GM12878 (cell line): Measurements from ENCODE around the gene UBE2L5. TPM values are rescaled to one million over a fixed set of nuclear protein-coding genes. Genes with fewer than 3 reads are reported as not detected.

Source experiments
- EP300 ChIP-seq, 2 experiments: fragments of 150-350 bp in 1 of 2; IDR thresholded peaks; 2 replicates each; pipeline ENCODE4 v1.6.1; 2011 to 2012; ENCODE audit warnings: low read depth in 2 of 2, low read length in 2 of 2, borderline replicate concordance in 1 of 2, improper control_type of control experiment in 1 of 2, inconsistent platforms in 1 of 2; ENCODE audit not compliant: control insufficient read depth in 1 of 2
- ETV6 ChIP-seq, 2 experiments: fragments of 450-650 bp in 1 of 2; IDR thresholded peaks in 1 of 2; conservative IDR thresholded peaks in 1 of 2; 2 replicates each; pipeline ENCODE4 v1.6.1; 2014; ENCODE audit warnings: antibody characterized with exemption in 1 of 2, borderline replicate concordance in 1 of 2, low read depth in 1 of 2, mild to moderate bottlenecking in 1 of 2, moderate library complexity in 1 of 2
- KLF5 ChIP-seq: fragments of 450-650 bp; IDR thresholded peaks from 2 replicates; pipeline ENCODE4 v1.6.1; 2014; ENCODE audit warnings: mild to moderate bottlenecking; ENCODE audit not compliant: partially characterized antibody
- MEF2B ChIP-seq: fragments of 450-650 bp; IDR thresholded peaks from 2 replicates; pipeline ENCODE4 v1.6.1; 2018; ENCODE audit warnings: mild to moderate bottlenecking, moderate library complexity; ENCODE audit not compliant: partially characterized antibody, poor library complexity, severe bottlenecking
- NR2F1 ChIP-seq: fragments of 450-650 bp; conservative IDR thresholded peaks from 2 replicates; pipeline ENCODE4 v1.6.1; 2017; ENCODE audit warnings: mild to moderate bottlenecking
- POLR2AphosphoS2 ChIP-seq: IDR thresholded peaks from 2 replicates; pipeline ENCODE4 v1.6.1; 2011; ENCODE audit warnings: low read depth, mild to moderate bottlenecking, low read length, improper control_type of control experiment, moderate library complexity
- RCOR1 ChIP-seq: conservative IDR thresholded peaks from 2 replicates; pipeline ENCODE4 v1.6.1; 2012; ENCODE audit warnings: low read depth, low read length, improper control_type of control experiment
- RELB ChIP-seq: fragments of 450-650 bp; IDR thresholded peaks from 2 replicates; pipeline ENCODE4 v1.6.1; 2017; ENCODE audit warnings: low read depth, mild to moderate bottlenecking, moderate library complexity
- RUNX3 ChIP-seq: IDR thresholded peaks from 2 replicates; pipeline ENCODE4 v1.6.1; 2012; ENCODE audit warnings: low read length, inconsistent platforms
- SIN3A ChIP-seq: IDR thresholded peaks from 2 replicates; pipeline ENCODE4 v1.6.1; 2012; ENCODE audit warnings: low read depth, low read length, improper control_type of control experiment
- STAT1 ChIP-seq: fragments of 450-650 bp; conservative IDR thresholded peaks from 2 replicates; pipeline ENCODE4 v1.6.1; 2014; ENCODE audit warnings: antibody characterized with exemption, mild to moderate bottlenecking
- polyA plus RNA-seq, 11 experiments: library from polyadenylated mRNA; depleted of rRNA in 4 of 11; unstranded in 6 of 11; stranded (reverse) in 5 of 11; fragments of >200 nt; fragmentation: Nextera tagmentation in 4 of 11; fragmentation: Illumina TruSeq in 1 of 11; extraction: Ambion mirVana in 4 of 11; extraction: Trizol in 1 of 11; gene quantifications; 1 replicate in 1 of 11; 2 replicates in 10 of 11; pipeline versions ENCODE4 v1.2.1 to v1.2.3, GENCODE V29; 2011 to 2016; ENCODE audit warnings: inconsistent platforms in 2 of 11, missing spikeins in 2 of 11, low read depth in 1 of 11
- total RNA-seq, 4 experiments: library from RNA; depleted of rRNA in 3 of 4; stranded (reverse); fragments of >200 nt in 3 of 4; fragmentation: Illumina TruSeq in 1 of 4; extraction: Trizol in 1 of 4; gene quantifications; 2 replicates each; pipeline versions ENCODE4 v1.2.1 to v1.2.3, GENCODE V29; 2013 to 2021
- TF ChIP-seq, protein P1 (sequence below), 3 experiments: IDR thresholded peaks in 2 of 3; conservative IDR thresholded peaks in 1 of 3; 2 replicates each; pipeline ENCODE4 v1.5.1; 2011; ENCODE audit warnings: low read depth in 3 of 3, low read length in 3 of 3, mild to moderate bottlenecking in 3 of 3, control low read depth in 2 of 3, moderate library complexity in 2 of 3, inconsistent platforms in 1 of 3, mixed read lengths in 1 of 3; ENCODE audit not compliant: control insufficient read depth in 2 of 3, insufficient read depth in 1 of 3; ENCODE audit errors: extremely low read depth in 1 of 3
- TF ChIP-seq, protein P2 (sequence below): IDR thresholded peaks from 2 replicates; pipeline ENCODE4 v1.6.1; 2011; ENCODE audit warnings: borderline replicate concordance, low read depth, mild to moderate bottlenecking, moderate library complexity, low read length; ENCODE audit not compliant: insufficient read depth, poor library complexity, severe bottlenecking
- TF ChIP-seq, protein P3 (sequence below): IDR thresholded peaks from 2 replicates; pipeline ENCODE4 v1.6.1; 2012; ENCODE audit warnings: improper control_type of control experiment, low read depth, low read length; ENCODE audit not compliant: insufficient replicate concordance

Gene UBE2L5
- total and polyA plus RNA-seq, 10 of the 15 experiments (the other 5 are each of a cell fraction or from before 2014, with no cell fraction given), result 0.03 to 1.1 (median 0.19) TPM; not detected in 2

DNA sequence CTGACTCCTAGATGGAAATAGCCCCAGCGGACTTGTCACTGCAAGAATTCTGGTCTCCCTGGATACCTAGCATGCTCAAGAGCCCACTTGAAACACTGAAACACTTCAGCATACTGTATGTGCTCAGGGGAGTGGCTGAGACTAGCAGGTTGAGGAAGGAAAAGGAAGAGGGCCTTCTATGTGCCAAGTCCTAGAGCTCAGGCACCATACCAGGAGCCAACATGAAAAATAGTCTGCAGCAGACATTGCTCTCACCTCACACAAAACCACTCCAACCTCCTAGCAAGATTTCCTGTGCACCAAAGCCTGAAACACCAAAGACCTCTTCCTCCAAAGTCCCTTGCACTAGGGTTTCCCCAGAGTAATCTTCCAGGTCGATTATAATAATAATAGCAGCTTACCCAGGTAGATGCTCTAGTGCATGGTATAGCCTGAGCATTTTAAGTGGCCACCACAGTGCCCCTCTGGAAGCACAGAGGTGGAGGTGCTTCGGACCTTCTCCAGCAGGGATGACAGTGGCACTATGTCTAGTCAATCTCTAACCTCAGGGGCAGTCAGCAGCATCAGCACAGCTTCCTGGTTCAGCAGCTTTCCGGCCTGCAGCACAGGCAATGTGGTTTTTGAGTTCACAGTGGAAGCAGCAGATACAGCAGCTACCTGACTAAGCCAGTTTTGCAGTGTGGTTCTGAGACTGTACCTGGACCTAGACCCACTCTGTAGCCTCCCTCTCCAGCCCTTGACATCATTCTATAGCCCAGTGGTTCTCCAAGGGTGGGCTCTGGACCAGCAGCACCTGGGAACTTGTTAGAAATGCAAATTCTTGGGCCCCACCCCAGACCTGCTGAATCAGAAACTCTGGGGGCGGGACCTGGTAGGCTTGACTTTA, 45.6 kb upstream of the UBE2L5 start (continued):
- TF ChIP-seq, protein P1, sequence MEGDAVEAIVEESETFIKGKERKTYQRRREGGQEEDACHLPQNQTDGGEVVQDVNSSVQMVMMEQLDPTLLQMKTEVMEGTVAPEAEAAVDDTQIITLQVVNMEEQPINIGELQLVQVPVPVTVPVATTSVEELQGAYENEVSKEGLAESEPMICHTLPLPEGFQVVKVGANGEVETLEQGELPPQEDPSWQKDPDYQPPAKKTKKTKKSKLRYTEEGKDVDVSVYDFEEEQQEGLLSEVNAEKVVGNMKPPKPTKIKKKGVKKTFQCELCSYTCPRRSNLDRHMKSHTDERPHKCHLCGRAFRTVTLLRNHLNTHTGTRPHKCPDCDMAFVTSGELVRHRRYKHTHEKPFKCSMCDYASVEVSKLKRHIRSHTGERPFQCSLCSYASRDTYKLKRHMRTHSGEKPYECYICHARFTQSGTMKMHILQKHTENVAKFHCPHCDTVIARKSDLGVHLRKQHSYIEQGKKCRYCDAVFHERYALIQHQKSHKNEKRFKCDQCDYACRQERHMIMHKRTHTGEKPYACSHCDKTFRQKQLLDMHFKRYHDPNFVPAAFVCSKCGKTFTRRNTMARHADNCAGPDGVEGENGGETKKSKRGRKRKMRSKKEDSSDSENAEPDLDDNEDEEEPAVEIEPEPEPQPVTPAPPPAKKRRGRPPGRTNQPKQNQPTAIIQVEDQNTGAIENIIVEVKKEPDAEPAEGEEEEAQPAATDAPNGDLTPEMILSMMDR (IDR thresholded peaks at IDR 0.05 in 2 of 3, conservative IDR thresholded peaks at IDR 0.05 in 1 of 3; ENCODE audit: control insufficient read depth in 2 of 3, extremely low read depth in 1 of 3, insufficient read depth in 1 of 3, low read depth in 3 of 3, low read length in 3 of 3), result no peak
- TF ChIP-seq ETV6 (conservative IDR thresholded peaks at IDR 0.05 in 1 of 2, IDR thresholded peaks at IDR 0.05 in 1 of 2; ENCODE audit: borderline replicate concordance in 1 of 2, low read depth in 1 of 2) (peak in 1 of 2 experiments; percentile 42; a peak in 1 of 4 replicates), NR2F1 (0 out of 2 replicates have a peak, but pooled peaks have one; percentile 26), SIN3A (no peak), STAT1 (no peak), RCOR1 (no peak), POLR2AphosphoS2 (0 out of 2 replicates have a peak, but pooled peaks have one; percentile 56), RUNX3 (peak; percentile 89), EP300 (IDR thresholded peaks at IDR 0.05; ENCODE audit: borderline replicate concordance in 1 of 2, control insufficient read depth in 1 of 2, low read depth in 2 of 2, low read length in 2 of 2) (0 out of 4 replicates have a peak, but pooled peaks of 1 of the 2 experiments have one; percentile 30), RELB (0 out of 2 replicates have a peak, but pooled peaks have one; percentile 20), KLF5 (no peak), MEF2B (peak; percentile 13)
- TF ChIP-seq, protein P2, sequence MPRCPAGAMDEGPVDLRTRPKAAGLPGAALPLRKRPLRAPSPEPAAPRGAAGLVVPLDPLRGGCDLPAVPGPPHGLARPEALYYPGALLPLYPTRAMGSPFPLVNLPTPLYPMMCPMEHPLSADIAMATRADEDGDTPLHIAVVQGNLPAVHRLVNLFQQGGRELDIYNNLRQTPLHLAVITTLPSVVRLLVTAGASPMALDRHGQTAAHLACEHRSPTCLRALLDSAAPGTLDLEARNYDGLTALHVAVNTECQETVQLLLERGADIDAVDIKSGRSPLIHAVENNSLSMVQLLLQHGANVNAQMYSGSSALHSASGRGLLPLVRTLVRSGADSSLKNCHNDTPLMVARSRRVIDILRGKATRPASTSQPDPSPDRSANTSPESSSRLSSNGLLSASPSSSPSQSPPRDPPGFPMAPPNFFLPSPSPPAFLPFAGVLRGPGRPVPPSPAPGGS, result no peak
- TF ChIP-seq, protein P3, sequence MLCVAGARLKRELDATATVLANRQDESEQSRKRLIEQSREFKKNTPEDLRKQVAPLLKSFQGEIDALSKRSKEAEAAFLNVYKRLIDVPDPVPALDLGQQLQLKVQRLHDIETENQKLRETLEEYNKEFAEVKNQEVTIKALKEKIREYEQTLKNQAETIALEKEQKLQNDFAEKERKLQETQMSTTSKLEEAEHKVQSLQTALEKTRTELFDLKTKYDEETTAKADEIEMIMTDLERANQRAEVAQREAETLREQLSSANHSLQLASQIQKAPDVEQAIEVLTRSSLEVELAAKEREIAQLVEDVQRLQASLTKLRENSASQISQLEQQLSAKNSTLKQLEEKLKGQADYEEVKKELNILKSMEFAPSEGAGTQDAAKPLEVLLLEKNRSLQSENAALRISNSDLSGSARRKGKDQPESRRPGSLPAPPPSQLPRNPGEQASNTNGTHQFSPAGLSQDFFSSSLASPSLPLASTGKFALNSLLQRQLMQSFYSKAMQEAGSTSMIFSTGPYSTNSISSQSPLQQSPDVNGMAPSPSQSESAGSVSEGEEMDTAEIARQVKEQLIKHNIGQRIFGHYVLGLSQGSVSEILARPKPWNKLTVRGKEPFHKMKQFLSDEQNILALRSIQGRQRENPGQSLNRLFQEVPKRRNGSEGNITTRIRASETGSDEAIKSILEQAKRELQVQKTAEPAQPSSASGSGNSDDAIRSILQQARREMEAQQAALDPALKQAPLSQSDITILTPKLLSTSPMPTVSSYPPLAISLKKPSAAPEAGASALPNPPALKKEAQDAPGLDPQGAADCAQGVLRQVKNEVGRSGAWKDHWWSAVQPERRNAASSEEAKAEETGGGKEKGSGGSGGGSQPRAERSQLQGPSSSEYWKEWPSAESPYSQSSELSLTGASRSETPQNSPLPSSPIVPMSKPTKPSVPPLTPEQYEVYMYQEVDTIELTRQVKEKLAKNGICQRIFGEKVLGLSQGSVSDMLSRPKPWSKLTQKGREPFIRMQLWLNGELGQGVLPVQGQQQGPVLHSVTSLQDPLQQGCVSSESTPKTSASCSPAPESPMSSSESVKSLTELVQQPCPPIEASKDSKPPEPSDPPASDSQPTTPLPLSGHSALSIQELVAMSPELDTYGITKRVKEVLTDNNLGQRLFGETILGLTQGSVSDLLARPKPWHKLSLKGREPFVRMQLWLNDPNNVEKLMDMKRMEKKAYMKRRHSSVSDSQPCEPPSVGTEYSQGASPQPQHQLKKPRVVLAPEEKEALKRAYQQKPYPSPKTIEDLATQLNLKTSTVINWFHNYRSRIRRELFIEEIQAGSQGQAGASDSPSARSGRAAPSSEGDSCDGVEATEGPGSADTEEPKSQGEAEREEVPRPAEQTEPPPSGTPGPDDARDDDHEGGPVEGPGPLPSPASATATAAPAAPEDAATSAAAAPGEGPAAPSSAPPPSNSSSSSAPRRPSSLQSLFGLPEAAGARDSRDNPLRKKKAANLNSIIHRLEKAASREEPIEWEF, result no peak
